SK-N-SH (cell line): ENCODE data around the gene BCAT1. TPM values are rescaled to one million over a fixed set of nuclear protein-coding genes. Genes with fewer than 3 reads are reported as not detected.

Experiments
- CTCF ChIA-PET: fragments of 300-600, 350-600 bp; formaldehyde crosslinking; extraction: SDS; loops from one replicate; lab custom pipeline; 2021; lab: Yijun Ruan, JAX
- POLR2A ChIA-PET: fragments of 350-600 bp; sonication (Branson Sonifier 250); formaldehyde crosslinking; extraction: SDS; loops from one replicate; lab custom pipeline; 2020; ENCODE audit warnings: antibody characterized with exemption, inconsistent platforms; lab: Yijun Ruan, JAX
- DNase-seq: peaks from one replicate; pipeline ENCODE4 v3.0.0; 2012
- H2AFZ ChIP-seq: fragments of 200-600 bp; sonication (generic); 2 replicates; pipeline ENCODE4 v1.8.1; 2016; ENCODE audit warnings: antibody characterized with exemption, mild to moderate bottlenecking, low read depth
- H3F3A ChIP-seq: fragments of 200-600 bp; sonication (generic); replicated peaks from 2 replicates; pipeline ENCODE3; 2016; ENCODE audit warnings: antibody characterized with exemption, mild to moderate bottlenecking; ENCODE audit not compliant: insufficient read depth
- H3K27ac ChIP-seq, 2 experiments: fragments of 200-500 bp in 1 of 2; fragments of 200-600 bp in 1 of 2; sonication (Bioruptor generic) in 1 of 2; sonication (generic), shearing (Covaris generic) in 1 of 2; 2 replicates each; pipeline versions ENCODE4 v1.5.1 to v1.6.1; 2014 to 2016; ENCODE audit warnings: low read depth in 2 of 2, inconsistent platforms in 1 of 2, low read length in 1 of 2, mild to moderate bottlenecking in 1 of 2, mixed read lengths in 1 of 2
- H3K27me3 ChIP-seq: fragments of 200-600 bp; sonication (generic), shearing (Covaris generic); 2 replicates; pipeline ENCODE4 v1.6.1; 2016; ENCODE audit warnings: mixed run types; ENCODE audit not compliant: insufficient read depth
- H3K36me3 ChIP-seq, 2 experiments: fragments of 200-500 bp in 1 of 2; fragments of 200-600 bp in 1 of 2; sonication (Bioruptor generic) in 1 of 2; sonication (generic) in 1 of 2; replicated peaks in 1 of 2; 2 replicates each; pipeline versions ENCODE3 to v1.5.1; 2014 to 2016; ENCODE audit warnings: low read length in 1 of 2, mild to moderate bottlenecking in 1 of 2; ENCODE audit not compliant: insufficient read depth in 2 of 2, control insufficient read depth in 1 of 2
- H3K4me1 ChIP-seq, 2 experiments: fragments of 200-500 bp in 1 of 2; fragments of 200-600 bp in 1 of 2; sonication (Bioruptor generic) in 1 of 2; sonication (generic), shearing (Covaris generic) in 1 of 2; 2 replicates each; pipeline versions ENCODE4 v1.5.1 to v1.6.1; 2014 to 2016; ENCODE audit warnings: low read depth in 1 of 2, low read length in 1 of 2, mixed run types in 1 of 2; ENCODE audit not compliant: insufficient read depth in 2 of 2, control insufficient read depth in 1 of 2
- H3K4me2 ChIP-seq: fragments of 200-600 bp; sonication (generic), shearing (Covaris generic); 2 replicates; pipeline ENCODE4 v1.6.1; 2017; ENCODE audit warnings: mixed run types
- H3K4me3 ChIP-seq, 2 experiments: fragments of 200-500 bp in 1 of 2; fragments of 200-600 bp in 1 of 2; sonication (Bioruptor generic) in 1 of 2; sonication (generic), shearing (Covaris generic) in 1 of 2; 2 replicates each; pipeline versions ENCODE4 v1.5.1 to v1.8.1; 2014 to 2016; ENCODE audit warnings: low read depth in 2 of 2, inconsistent platforms in 1 of 2, low read length in 1 of 2, mild to moderate bottlenecking in 1 of 2, mixed read lengths in 1 of 2, moderate library complexity in 1 of 2
- H3K79me2 ChIP-seq: fragments of 200-600 bp; sonication (generic); 2 replicates; pipeline ENCODE4 v1.8.1; 2017; ENCODE audit warnings: mild to moderate bottlenecking; ENCODE audit not compliant: insufficient read depth
- H3K9ac ChIP-seq: fragments of 200-600 bp; sonication (generic); 2 replicates; pipeline ENCODE4 v1.6.1; 2017; ENCODE audit warnings: mixed run types
- H3K9me2 ChIP-seq: fragments of 200-600 bp; sonication (generic); 2 replicates; pipeline ENCODE4 v1.6.1; 2017; ENCODE audit warnings: mixed run types
- H3K9me3 ChIP-seq: fragments of 200-600 bp; sonication (generic); 2 replicates; pipeline ENCODE4 v1.6.1; 2017; ENCODE audit warnings: mixed run types, mild to moderate bottlenecking, moderate library complexity
- H4K20me1 ChIP-seq: fragments of 200-600 bp; sonication (generic); 2 replicates; pipeline ENCODE4 v1.6.1; 2017; ENCODE audit warnings: mild to moderate bottlenecking, mixed run types; ENCODE audit not compliant: insufficient read depth
- FOXJ3 ChIP-seq: sonication (generic); formaldehyde crosslinking; IDR thresholded peaks from 2 replicates; pipeline ENCODE4 v1.5.1; 2020; ENCODE audit warnings: mild to moderate bottlenecking, missing genetic modification reagents
- PBX3 ChIP-seq: IDR thresholded peaks from 2 replicates; pipeline ENCODE4; 2012
- RAD21 ChIP-seq: IDR thresholded peaks from 2 replicates; pipeline ENCODE4 v1.6.1; 2012; ENCODE audit warnings: mild to moderate bottlenecking, low read length
- RXRA ChIP-seq: IDR thresholded peaks from 2 replicates; pipeline ENCODE4 v1.4.0; 2012; ENCODE audit warnings: low read depth, mild to moderate bottlenecking, borderline replicate concordance
- SMC3 ChIP-seq: IDR thresholded peaks from 2 replicates; pipeline ENCODE4 v1.6.1; 2012; ENCODE audit warnings: low read depth, low read length, improper control_type of control experiment
- USF2 ChIP-seq: fragments of 150-350 bp; IDR thresholded peaks from 2 replicates; pipeline ENCODE4 v1.6.1; 2017; ENCODE audit warnings: antibody characterized with exemption, low read length, low read depth, borderline replicate concordance
- WGBS: methylation state at CpG from one replicate; pipeline ENCODE4 v1.1.6; 2017; ENCODE audit warnings: low lambda C conversion rate; 5-methylcytosine and 5-hydroxymethylcytosine counted together
- polyA plus RNA-seq, 3 experiments: library from polyadenylated mRNA; depleted of rRNA; stranded (reverse); fragments of >200 nt; gene quantifications; 2 replicates each; pipeline ENCODE4 v1.2.3, GENCODE V29; 2012
- TF ChIP-seq, protein P1 (sequence below): IDR thresholded peaks from 2 replicates; pipeline ENCODE4 v1.4.0; 2012; ENCODE audit warnings: low read depth
- TF ChIP-seq, protein P2 (sequence below): IDR thresholded peaks from 2 replicates; pipeline ENCODE4 v1.4.0; 2012; ENCODE audit warnings: low read depth, borderline replicate concordance

The BCAT1 gene
- polyA plus RNA-seq, 1 of the 3 experiments (the other 2 are of a cell fraction) = 7.7 TPM

DNA sequence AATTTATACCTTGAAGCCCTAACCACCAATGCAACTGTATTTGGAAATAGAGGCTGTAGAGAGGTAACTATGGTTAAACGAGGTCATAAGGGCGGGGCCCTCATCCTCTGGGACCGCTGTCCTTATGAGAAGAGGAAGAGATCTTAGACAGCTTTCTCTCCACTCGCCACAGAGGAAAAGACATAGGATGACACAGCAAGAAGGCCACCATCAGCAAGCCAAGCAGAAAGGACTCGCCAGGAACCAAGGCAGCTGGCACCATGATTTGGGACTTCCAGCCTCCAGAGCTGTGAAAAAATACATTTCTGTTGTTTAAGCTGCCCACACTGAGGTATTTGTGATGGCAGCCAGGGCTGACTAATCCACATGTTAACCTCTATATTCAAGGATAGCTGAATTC lies 30.4 kb upstream of the BCAT1 start:
- Histone ChIP-seq H4K20me1 (no peaks in the 10 kb centered on the region), H3K4me2 (no peak overlapping the region), H3K4me3 (no peak overlapping the region), H3K9me3 (no peaks in the 10 kb centered on the region), H2AFZ (no peak overlapping the region), H3F3A (no peaks in the 10 kb centered on the region), H3K27me3 (no peaks in the 10 kb centered on the region), H3K9me2 (no peaks in the 10 kb centered on the region)
- no peak for DNase-seq
- WGBS = 69% methylated on average over 5 of the region's 5 CpGs
- ChIA-PET CTCF (interaction anchor here (0.7 to 1.5 kb wide), 5 partner anchors 12 to 516 kb away, joined by 3 to 8 read pairs (median 3); no protein-coding TSS in a partner anchor), POLR2A (no interaction called here)
- TF ChIP-seq, protein P1, sequence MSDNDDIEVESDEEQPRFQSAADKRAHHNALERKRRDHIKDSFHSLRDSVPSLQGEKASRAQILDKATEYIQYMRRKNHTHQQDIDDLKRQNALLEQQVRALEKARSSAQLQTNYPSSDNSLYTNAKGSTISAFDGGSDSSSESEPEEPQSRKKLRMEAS = no peak
- TF ChIP-seq RXRA (no peak), PBX3 (no peak), SMC3 (no peak), FOXJ3 (no peak)
- TF ChIP-seq, protein P2, sequence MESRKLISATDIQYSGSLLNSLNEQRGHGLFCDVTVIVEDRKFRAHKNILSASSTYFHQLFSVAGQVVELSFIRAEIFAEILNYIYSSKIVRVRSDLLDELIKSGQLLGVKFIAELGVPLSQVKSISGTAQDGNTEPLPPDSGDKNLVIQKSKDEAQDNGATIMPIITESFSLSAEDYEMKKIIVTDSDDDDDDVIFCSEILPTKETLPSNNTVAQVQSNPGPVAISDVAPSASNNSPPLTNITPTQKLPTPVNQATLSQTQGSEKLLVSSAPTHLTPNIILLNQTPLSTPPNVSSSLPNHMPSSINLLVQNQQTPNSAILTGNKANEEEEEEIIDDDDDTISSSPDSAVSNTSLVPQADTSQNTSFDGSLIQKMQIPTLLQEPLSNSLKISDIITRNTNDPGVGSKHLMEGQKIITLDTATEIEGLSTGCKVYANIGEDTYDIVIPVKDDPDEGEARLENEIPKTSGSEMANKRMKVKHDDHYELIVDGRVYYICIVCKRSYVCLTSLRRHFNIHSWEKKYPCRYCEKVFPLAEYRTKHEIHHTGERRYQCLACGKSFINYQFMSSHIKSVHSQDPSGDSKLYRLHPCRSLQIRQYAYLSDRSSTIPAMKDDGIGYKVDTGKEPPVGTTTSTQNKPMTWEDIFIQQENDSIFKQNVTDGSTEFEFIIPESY = no peak
- TF ChIP-seq, all 33 proteins: peak for 0
- Histone ChIP-seq H3K79me2 (no peaks in the 10 kb centered on the region), H3K9ac (no peak overlapping the region), H3K4me1 (peaks cover 0 to 4% of the 10 kb centered on the region in 2 experiments; a peak in 1 of 4 replicates), H3K27ac (no peak overlapping the region), H3K36me3 (no peaks in the 10 kb centered on the region)

- TF ChIP-seq RAD21 (no peak), USF2 (no peak)
- Histone ChIP-seq H3K4me1 (peaks cover 0 to 4% of the 10 kb centered on the region in 2 experiments; a peak in 1 of 4 replicates), H3K27me3 (no peaks in the 10 kb centered on the region), H3K79me2 (no peaks in the 10 kb centered on the region), H3K4me2 (no peak overlapping the region), H3K4me3 (no peak overlapping the region), H3K27ac (no peak overlapping the region), H4K20me1 (no peaks in the 10 kb centered on the region), H3K9ac (no peak overlapping the region), H3F3A (no peaks in the 10 kb centered on the region), H2AFZ (no peak overlapping the region), H3K9me3 (no peaks in the 10 kb centered on the region), H3K9me2 (no peaks in the 10 kb centered on the region), H3K36me3 (no peaks in the 10 kb centered on the region)
- 38% methylated on average over 1 of the region's 1 CpG for WGBS
- DNase-seq = no peak
- POLR2A ChIA-PET = no interaction called here
- CTCF ChIA-PET = interaction anchor here (1.0 kb wide), 1 partner anchor 13 kb away, joined by 3 read pairs; no protein-coding TSS in a partner anchor
These were observed 28.8 kb upstream of the BCAT1 start for GRCh38 chr12:24977711-24978110.
